Subcutaneous abdominal adipose tissue (tissue), 5 donors: ENCODE data around the gene FHL1.

Experiments used
- H3K27ac ChIP-seq: one replicate; pipeline ENCODE4 v1.7.0; 2013; ENCODE audit warnings: low read depth, mild to moderate bottlenecking, inconsistent platforms, low read length, moderate library complexity
- H3K27me3 ChIP-seq, 5 donors: one replicate each; pipeline ENCODE4 v1.7.0; 2013; ENCODE audit warnings: low read length in 5 of 5, inconsistent platforms in 1 of 5; ENCODE audit not compliant: control insufficient read depth in 5 of 5, insufficient read depth in 4 of 5
- H3K36me3 ChIP-seq, 5 donors: one replicate each; pipeline ENCODE4 v1.7.0; 2013; ENCODE audit warnings: low read length in 5 of 5; ENCODE audit not compliant: control insufficient read depth in 5 of 5, insufficient read depth in 5 of 5
- H3K4me1 ChIP-seq, 5 donors: one replicate each; pipeline ENCODE4 v1.7.0; 2013; ENCODE audit warnings: low read length in 5 of 5, mild to moderate bottlenecking in 3 of 5, moderate library complexity in 1 of 5; ENCODE audit not compliant: control insufficient read depth in 5 of 5, insufficient read depth in 5 of 5
- H3K4me3 ChIP-seq, 5 donors: one replicate each; pipeline ENCODE4 v1.7.0; 2013; ENCODE audit warnings: low read length in 5 of 5, low read depth in 1 of 5
- H3K9ac ChIP-seq, 5 donors: one replicate each; pipeline ENCODE4 v1.7.0; 2013; ENCODE audit warnings: low read length in 5 of 5, mild to moderate bottlenecking in 4 of 5, moderate library complexity in 3 of 5
- H3K9me3 ChIP-seq, 5 donors: one replicate each; pipeline ENCODE4 v1.7.0; 2013; ENCODE audit warnings: low read length in 5 of 5; ENCODE audit not compliant: control insufficient read depth in 5 of 5
- donor health status: healthy.
- donor health status: healthy.
- donor health status: healthy.
- donor health status: healthy.
- donor health status: healthy.

The FHL1 gene

DNA sequence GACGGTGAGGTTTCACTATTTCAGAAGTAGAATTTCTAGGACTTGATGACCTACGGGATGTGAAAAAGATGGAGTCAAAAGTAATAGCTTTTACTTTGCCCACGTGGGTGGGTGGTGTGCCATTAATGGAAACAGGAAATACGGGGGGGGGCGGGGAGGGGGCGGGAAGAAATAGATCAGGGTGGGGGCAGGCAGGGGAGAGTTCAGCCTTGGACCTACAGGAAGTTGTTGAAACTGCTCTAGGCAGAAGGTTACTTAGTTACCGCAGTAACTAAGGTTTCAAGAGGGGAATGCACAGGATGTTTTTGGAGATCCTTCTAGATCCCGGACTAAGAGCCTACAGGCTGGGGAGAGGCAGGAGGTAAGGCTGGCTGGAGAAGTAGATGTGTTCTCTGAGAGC lies 3.6 kb upstream of the FHL1 start:
- Histone ChIP-seq H3K9ac (no peak overlapping the region), H3K27ac (peak overlapping the region; percentile 33), H3K36me3 (no peaks in the 10 kb centered on the region), H3K27me3 (peaks cover 0 to 11% (median 2%) of the 10 kb centered on the region in 5 donors), H3K4me3 (no peak overlapping the region), H3K9me3 (no peaks in the 10 kb centered on the region), H3K4me1 (peaks cover 0 to 12% (median 5%) of the 10 kb centered on the region in 5 donors)

DNA sequence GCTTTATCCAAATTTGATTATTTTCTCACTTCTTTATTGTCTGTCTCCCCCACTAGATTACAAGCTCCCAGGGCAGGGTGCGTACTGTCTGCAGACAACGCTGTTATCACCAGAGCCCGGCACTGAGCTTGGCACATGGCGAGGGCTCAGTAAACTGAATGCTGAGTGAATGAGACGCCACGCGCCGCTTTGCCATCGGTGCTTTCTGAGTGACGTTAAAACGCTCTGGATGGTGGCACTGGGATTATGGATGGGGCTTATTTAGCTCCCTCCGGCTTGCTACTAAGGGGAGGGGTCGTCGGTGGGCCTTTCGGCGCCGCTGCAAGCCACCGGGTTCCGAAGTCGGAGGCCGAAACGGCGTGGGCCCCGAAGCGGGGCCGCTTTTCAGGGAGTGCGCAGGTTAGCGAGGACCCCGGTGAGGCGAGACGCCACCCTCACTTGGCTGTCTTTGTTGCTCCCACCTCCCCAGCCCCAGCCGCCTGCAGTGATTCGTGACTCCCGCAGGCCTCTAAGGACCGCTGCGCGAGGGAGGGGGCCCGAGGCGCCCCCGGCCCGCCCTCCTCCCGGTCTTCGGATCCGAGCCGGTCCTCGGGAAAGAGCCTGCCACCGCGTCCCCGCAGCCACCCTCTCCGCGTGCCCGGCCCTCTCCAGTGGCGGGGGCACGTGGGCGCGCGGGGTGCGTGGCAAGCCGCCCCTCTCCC lies 569 bp upstream of the FHL1 start:
- Histone ChIP-seq H3K36me3 (no peaks in the 10 kb centered on the region), H3K4me1 (peaks cover 0 to 21% (median 8%) of the 10 kb centered on the region in 5 donors), H3K4me3 (peak overlapping the region; percentile 42 to 68 (median 64)), H3K9me3 (no peaks in the 10 kb centered on the region), H3K27ac (peak overlapping the region; percentile 65), H3K9ac (peak overlapping the region in 3 of 5 donors; percentile 26 to 69 (median 35)), H3K27me3 (peaks cover 0 to 11% (median 0%) of the 10 kb centered on the region in 5 donors)

DNA sequence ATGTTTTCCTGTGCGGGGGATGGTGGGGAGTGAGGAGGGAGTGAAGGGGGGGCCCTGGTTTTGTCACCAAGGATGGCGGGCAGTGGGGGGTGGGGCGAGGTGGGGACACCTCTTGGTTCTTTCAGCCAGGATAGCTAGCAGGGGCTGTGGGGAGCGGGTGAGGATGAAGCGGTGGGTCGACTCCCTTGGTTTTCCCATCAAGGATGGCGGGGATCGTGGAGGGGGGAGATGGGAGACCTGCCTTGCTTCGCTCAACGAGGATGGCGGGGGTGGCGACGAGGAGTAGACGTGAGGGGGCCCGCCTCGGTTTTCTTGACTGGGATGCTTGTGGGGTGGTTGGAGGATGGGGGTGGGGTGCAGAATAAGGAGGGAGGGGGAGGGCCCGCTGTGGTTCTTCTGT lies 643 bp downstream of the FHL1 start:
- Histone ChIP-seq H3K9me3 (no peaks in the 10 kb centered on the region), H3K9ac (peak overlapping the region in 1 of 5 donors; percentile 0), H3K27ac (peak overlapping the region; percentile 59), H3K36me3 (no peaks in the 10 kb centered on the region), H3K4me3 (peak overlapping the region; percentile 50 to 75 (median 63)), H3K4me1 (peaks cover 0 to 21% (median 8%) of the 10 kb centered on the region in 5 donors), H3K27me3 (peaks cover 0 to 8% (median 0%) of the 10 kb centered on the region in 5 donors)

DNA sequence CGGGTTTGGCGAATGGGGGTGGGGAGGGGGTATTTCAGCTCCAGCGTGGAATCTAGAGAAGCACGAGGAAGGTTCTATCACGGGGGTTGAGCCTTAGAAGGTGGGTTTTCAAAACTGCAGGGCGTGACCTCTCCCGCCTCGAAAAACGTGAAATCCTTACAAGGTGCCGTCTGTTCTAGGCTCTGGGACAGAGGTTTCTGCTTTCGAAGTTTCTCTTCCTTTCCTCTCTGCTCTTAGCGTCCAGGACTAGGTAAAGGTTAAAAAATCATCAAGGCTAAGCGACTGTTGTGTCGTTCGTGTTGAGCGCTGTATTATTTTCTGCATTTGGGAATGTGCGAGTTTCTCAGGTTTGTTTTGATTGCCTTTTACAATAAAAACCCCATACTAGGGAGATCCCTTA lies 1.1 kb downstream of the FHL1 start:
- peak overlapping the region in 3 of 5 donors; percentile 6 to 56 (median 54) for H3K9ac ChIP-seq
- H3K27ac ChIP-seq: peak overlapping the region; percentile 59
- H3K4me3 ChIP-seq: peak overlapping the region; percentile 50 to 75 (median 63)
- H3K4me1 ChIP-seq: peaks cover 0 to 21% (median 8%) of the 10 kb centered on the region in 5 donors
- H3K9me3 ChIP-seq: no peaks in the 10 kb centered on the region
- no peaks in the 10 kb centered on the region for H3K36me3 ChIP-seq
- H3K27me3 ChIP-seq: peaks cover 0 to 8% (median 0%) of the 10 kb centered on the region in 5 donors

DNA sequence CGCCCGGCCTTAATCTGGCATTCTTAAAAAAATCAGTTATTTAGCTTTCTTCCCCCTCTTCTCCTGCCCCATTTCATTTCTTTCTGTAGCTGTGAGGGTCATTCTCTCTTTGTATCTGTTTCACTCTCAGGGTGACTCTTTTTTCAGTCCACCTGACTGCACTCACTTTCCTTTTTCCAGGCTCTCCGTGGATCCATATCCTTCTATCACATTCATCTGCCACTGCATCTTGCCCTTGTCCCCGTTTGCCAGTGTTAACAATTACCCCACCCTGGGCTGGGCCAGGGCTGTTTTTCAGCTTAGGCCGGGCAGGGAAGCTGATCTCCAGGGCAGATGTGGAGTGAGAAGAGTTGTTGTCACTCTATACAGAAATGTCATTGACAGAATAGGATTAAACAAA lies 7.7 kb downstream of the FHL1 start:
- Histone ChIP-seq H3K27ac (peak overlapping the region; percentile 17), H3K4me3 (no peak overlapping the region), H3K9ac (no peak overlapping the region)

DNA sequence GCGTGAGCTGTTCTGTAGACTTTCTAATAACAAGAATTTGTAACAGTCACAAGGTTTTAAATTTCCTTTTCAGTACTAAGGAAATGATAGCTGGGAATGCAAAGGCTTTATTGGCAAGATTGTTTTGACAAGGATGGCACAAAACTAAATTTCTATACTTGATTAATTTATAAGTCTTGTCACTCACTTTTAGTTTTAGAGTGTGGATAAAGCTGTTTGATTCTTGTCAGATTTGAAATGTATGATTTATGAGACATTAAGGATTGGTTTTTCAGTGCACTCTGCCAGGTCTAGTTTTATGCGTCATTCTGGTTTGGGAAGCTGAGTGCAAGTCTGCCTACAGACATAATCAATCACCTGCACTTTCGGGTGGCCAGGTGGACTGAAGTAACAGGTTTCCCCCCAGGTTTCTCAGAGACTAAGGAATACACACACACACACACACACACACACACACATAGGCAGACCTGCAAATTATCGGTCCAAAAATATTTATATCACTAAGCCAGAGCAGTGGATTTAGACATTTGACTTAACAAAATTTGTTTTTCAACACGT lies 9.3 kb downstream of the FHL1 start:
- Histone ChIP-seq H3K9ac (no peak overlapping the region), H3K36me3 (no peaks in the 10 kb centered on the region), H3K4me3 (no peak overlapping the region), H3K4me1 (peaks cover 5 to 44% (median 35%) of the 10 kb centered on the region in 5 donors), H3K27ac (no peak overlapping the region), H3K9me3 (no peaks in the 10 kb centered on the region), H3K27me3 (peaks cover 0 to 4% (median 3%) of the 10 kb centered on the region in 5 donors)

More for the DNA sequence above, 7.7 kb downstream of the FHL1 start:
- H3K27me3 ChIP-seq: peaks cover 0 to 4% (median 3%) of the 10 kb centered on the region in 5 donors
- H3K36me3 ChIP-seq: no peaks in the 10 kb centered on the region
- peaks cover 5 to 39% (median 30%) of the 10 kb centered on the region in 5 donors for H3K4me1 ChIP-seq
- no peaks in the 10 kb centered on the region for H3K9me3 ChIP-seq

DNA sequence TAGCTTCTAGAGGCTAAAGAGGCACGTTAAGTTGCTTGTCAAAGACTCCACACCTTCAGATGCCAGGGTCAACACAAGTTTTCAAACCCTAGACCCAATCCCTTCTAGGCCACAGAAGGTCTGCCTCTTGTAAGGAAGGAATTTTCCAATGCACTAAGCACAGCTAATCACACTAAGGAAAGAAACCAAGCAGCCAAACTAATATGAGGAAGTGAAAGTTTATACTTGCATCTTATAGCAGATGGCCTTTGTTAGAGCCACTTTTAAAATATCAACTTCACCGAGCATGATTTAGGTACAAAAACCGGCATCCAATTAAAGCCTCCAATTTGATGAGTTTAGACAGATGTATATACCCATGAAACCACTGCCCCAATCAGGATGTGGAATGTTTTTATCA lies 9.9 kb downstream of the FHL1 start:
- H3K4me1 ChIP-seq: peaks cover 5 to 46% (median 36%) of the 10 kb centered on the region in 5 donors
- no peak overlapping the region for H3K9ac ChIP-seq
- no peaks in the 10 kb centered on the region for H3K9me3 ChIP-seq
- H3K36me3 ChIP-seq: no peaks in the 10 kb centered on the region
- no peak overlapping the region for H3K4me3 ChIP-seq
- peaks cover 0 to 4% (median 3%) of the 10 kb centered on the region in 5 donors for H3K27me3 ChIP-seq
- H3K27ac ChIP-seq: no peak overlapping the region

DNA sequence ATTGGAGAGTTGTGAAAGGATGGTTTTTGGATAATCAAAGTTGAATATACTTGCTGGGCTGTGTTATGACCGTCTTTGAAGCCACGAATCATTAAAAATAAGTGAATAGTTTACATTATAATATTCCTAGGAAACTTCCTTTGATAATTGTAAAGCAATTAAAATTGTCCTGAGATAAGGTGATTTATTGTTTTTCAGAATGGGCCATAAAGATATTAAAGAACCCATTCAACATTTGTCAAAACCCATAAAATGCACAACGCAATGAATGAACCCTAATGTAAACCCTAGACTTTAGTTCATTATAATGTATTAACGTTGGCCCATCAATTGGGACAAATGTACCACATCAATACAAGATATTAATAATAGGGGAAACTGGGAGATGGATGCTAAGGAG lies 11.4 kb downstream of the FHL1 start:
- peaks cover 0 to 4% (median 4%) of the 10 kb centered on the region in 5 donors for H3K27me3 ChIP-seq
- H3K27ac ChIP-seq: no peak overlapping the region
- H3K36me3 ChIP-seq: no peaks in the 10 kb centered on the region
- H3K4me3 ChIP-seq: no peak overlapping the region
- H3K4me1 ChIP-seq: peaks cover 5 to 57% (median 45%) of the 10 kb centered on the region in 5 donors
- H3K9me3 ChIP-seq: no peaks in the 10 kb centered on the region
- no peak overlapping the region for H3K9ac ChIP-seq

DNA sequence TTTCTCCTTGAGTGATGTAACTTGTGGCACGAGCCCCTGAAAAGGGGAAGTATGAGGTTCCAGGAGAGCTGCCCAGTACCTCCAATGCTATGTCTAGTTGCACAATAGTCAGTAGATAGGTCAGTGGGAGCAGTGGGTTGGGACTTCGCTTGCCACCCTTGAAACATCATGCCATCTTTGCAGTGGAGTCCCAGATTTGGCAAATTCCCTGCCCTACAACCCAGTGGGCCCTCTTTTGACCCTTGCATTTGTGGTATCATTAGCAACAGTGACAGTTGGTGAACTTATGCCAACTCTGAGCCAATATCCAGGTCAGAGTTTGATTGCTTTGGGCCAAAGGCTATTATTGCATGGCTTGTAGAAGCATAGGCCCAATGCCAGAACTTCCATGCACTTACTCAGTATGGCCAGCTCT lies 12.3 kb downstream of the FHL1 start:
- Histone ChIP-seq H3K9me3 (no peaks in the 10 kb centered on the region), H3K27me3 (peaks cover 0 to 6% (median 4%) of the 10 kb centered on the region in 5 donors), H3K27ac (peak overlapping the region; percentile 37), H3K9ac (no peak overlapping the region), H3K4me3 (no peak overlapping the region), H3K4me1 (peaks cover 5 to 57% (median 41%) of the 10 kb centered on the region in 5 donors), H3K36me3 (no peaks in the 10 kb centered on the region)
